Measurements from ENCODE around the gene CDC27. TPM values are rescaled to one million over a fixed set of nuclear protein-coding genes. Genes with fewer than 3 reads are reported as not detected.
"Not testable (repeated sequence)": the region's sequence is repeated elsewhere in the genome, so short reads cannot be mapped to it uniquely, and the experiment has no call there.

Gene CDC27
- polyA plus RNA-seq, 1 experiment, result 65.3 TPM

DNA sequence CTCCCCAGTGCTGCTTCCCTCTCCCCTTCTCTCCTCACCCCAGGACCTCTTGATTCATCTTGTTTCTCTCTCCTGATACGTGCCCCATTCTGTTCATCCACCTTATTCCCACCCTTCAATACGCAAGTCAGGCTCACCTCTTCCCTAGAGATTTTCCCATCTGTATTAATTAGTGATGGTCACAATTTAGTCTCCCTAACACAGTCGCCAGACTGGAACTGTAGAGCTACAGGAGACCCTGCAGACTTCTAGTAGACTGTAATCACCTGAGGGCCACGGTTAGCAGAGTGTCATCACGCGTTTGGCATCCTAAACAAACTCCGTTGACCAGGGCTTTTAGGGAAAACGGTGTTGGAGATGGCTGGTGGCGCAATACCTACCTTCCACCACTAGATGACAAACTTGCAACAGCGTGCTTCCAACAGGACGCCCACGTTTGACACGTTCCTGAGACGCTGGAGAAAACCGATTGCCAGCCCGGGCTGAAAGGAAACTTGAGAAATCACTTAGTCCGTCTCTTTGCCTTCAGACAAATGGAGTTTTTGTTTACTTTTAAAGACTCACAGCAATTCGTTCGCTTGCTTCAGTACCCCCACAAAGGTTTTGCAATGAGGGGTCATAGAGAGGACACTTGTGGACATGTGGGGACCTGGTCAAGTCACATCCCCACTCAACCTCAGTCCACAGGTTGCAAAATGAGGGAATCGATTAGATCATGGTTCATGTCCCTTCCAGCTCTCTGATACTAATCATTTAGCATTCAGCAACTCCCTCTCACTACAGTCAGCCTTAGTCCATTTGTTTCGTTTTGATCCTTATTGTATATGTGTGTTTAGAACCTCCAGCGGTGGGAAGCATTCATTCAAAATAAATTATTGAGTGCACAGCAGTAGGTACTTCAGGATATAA is 40.7 kb upstream of the CDC27 start:
- peak; percentile 64 for DNase-seq (ENCODE audit: low read depth)
- TF ChIP-seq, protein P1, sequence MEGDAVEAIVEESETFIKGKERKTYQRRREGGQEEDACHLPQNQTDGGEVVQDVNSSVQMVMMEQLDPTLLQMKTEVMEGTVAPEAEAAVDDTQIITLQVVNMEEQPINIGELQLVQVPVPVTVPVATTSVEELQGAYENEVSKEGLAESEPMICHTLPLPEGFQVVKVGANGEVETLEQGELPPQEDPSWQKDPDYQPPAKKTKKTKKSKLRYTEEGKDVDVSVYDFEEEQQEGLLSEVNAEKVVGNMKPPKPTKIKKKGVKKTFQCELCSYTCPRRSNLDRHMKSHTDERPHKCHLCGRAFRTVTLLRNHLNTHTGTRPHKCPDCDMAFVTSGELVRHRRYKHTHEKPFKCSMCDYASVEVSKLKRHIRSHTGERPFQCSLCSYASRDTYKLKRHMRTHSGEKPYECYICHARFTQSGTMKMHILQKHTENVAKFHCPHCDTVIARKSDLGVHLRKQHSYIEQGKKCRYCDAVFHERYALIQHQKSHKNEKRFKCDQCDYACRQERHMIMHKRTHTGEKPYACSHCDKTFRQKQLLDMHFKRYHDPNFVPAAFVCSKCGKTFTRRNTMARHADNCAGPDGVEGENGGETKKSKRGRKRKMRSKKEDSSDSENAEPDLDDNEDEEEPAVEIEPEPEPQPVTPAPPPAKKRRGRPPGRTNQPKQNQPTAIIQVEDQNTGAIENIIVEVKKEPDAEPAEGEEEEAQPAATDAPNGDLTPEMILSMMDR (IDR thresholded peaks at IDR 0.05; ENCODE audit: insufficient read depth, low read depth, low read length), result peak; percentile 99
- POLR2A ChIA-PET, result interaction anchor here (0.5 kb wide), 1 partner anchor 281 kb away, joined by 15 read pairs; no protein-coding TSS in a partner anchor
- H3K4me3 ChIP-seq (ENCODE audit: low read depth, low read length), result no peak overlapping the region
- no peaks in the 10 kb centered on the region for H3K36me3 ChIP-seq (ENCODE audit: control insufficient read depth, insufficient read depth, low read length)
- H3K27me3 ChIP-seq (ENCODE audit: control insufficient read depth, insufficient read depth, low read length), result no peaks in the 10 kb centered on the region
- CTCF ChIA-PET, result interaction anchor here (0.6 to 2.2 kb wide), 33 partner anchors 8 to 386 kb away, joined by 3 to 26 read pairs (median 4); no protein-coding TSS in a partner anchor

DNA sequence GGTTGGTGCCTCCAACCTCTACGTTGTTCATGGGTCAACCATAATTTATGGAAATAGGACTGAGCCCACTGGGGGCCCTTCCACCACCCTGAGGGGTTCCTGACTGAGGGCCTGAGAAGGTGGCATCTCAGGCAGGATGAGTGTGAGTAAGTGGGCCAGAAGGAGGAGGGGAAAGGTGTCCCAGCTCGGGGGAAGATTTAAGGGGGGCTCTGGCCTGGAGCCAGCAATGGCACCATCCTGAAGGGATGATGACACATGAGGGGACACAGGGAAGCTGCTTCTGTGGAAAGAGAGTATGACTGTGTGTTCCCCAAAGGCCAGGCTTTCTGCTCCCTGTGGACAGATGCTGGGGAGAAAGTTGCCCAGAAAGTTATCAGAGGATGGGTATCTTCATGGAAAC is 38.8 kb upstream of the CDC27 start:
- ChIA-PET CTCF (interaction anchor here (0.6 to 1.8 kb wide), 2 partner anchors 16 to 388 kb away, joined by 3 to 11 read pairs; no protein-coding TSS in a partner anchor), POLR2A (no interaction called here)
- no peak overlapping the region for H3K4me3 ChIP-seq (ENCODE audit: low read depth, low read length)
- H3K27me3 ChIP-seq (ENCODE audit: control insufficient read depth, insufficient read depth, low read length), result no peaks in the 10 kb centered on the region
- TF ChIP-seq, protein P1 (IDR thresholded peaks at IDR 0.05; ENCODE audit: insufficient read depth, low read depth, low read length), result no peak
- H3K36me3 ChIP-seq (ENCODE audit: control insufficient read depth, insufficient read depth, low read length), result no peaks in the 10 kb centered on the region
- DNase-seq (ENCODE audit: low read depth), result no peak

DNA sequence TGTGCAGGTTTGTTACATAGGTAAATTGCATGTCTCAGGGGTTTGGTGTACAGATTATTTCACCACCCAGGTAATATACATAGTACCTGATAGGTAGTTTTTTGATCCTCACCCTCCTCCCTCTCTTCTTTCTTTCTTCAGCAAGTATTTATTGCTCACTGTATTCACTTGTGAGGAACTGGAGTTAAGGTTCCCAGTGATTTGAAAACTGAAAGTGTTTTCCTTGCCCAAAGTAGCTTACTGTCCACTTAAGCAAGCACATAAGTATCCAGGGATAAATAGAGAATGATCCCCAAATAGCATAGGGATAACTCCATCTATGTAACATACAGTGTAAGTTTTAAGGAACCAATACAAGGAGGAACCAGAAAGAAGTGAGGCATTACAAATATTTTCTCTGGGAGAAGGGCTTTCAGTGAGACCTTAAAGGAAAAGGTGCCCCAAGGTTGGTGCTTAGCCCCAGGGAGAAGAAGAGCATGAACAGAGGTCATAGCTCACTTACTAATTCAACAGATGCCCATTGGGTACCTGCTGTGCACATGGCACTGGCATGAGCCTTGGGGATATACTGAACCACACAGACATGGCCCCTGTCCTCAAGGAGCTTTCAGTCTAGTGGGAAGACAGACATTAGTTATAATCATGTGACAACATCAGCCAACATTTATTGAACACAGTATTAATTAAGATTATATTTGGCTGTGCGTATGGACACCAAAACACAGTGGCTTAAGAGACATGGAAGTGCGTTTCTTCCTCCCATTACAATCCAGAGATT is 37.0 kb upstream of the CDC27 start:
- CTCF ChIA-PET, result interaction anchor here (0.7 to 1.5 kb wide), 2 partner anchors 16 to 91 kb away, joined by 3 read pairs; no protein-coding TSS in a partner anchor
- POLR2A ChIA-PET, result no interaction called here
- no peak for DNase-seq (ENCODE audit: low read depth)
- no peak overlapping the region for H3K4me3 ChIP-seq (ENCODE audit: low read depth, low read length)
- TF ChIP-seq, protein P1 (IDR thresholded peaks at IDR 0.05; ENCODE audit: insufficient read depth, low read depth, low read length), result no peak
- no peaks in the 10 kb centered on the region for H3K36me3 ChIP-seq (ENCODE audit: control insufficient read depth, insufficient read depth, low read length)
- no peaks in the 10 kb centered on the region for H3K27me3 ChIP-seq (ENCODE audit: control insufficient read depth, insufficient read depth, low read length)

DNA sequence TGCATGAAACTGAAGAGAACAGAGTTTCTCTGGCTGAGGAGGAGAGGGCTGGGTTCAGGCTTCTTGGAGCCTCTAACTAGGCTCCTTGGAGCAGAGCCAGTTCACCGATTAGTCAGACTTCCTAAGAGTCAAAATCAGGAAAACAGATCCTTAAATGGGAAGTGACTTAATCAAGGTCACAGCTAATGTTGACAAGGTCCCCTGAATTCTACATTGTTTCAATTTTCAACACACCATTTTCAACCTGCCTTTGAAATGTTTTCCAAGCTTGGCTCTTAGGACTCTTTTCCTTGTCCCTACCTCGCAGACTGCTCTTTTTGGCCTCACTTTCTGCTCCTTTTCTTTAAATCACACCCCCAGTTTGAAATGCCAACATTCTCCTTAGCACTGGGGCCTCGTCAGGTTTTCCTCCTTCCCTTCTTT is 36.4 kb upstream of the CDC27 start:
- POLR2A ChIA-PET, result no interaction called here
- no peak overlapping the region for H3K4me3 ChIP-seq (ENCODE audit: low read depth, low read length)
- H3K27me3 ChIP-seq (ENCODE audit: control insufficient read depth, insufficient read depth, low read length), result no peaks in the 10 kb centered on the region
- TF ChIP-seq, protein P1 (IDR thresholded peaks at IDR 0.05; ENCODE audit: insufficient read depth, low read depth, low read length), result no peak
- DNase-seq (ENCODE audit: low read depth), result no peak
- H3K36me3 ChIP-seq (ENCODE audit: control insufficient read depth, insufficient read depth, low read length), result no peaks in the 10 kb centered on the region
- CTCF ChIA-PET, result interaction anchor here (0.8 to 1.5 kb wide), 2 partner anchors 90 to 91 kb away, joined by 3 read pairs; no protein-coding TSS in a partner anchor

DNA sequence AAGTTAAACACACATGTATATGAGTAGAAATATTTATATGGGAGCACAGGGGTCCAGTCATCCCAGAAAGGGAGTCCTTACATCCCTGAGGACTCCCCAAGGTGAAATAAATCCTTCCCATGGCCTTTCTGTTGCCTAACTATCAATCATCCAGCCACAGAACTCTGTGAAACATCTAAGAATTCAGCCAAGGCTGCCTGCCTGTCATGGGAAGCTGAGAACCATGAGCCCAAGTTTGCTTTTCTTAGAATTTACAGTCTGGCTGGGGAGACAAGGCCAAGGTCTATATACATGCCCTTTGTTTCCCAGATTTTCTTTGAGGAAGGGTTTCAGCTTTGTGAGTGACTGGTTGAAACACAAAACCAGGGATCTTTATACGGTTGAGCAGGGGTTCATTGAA is 35.9 kb upstream of the CDC27 start:
- CTCF ChIA-PET, result interaction anchor here (0.6 to 1.5 kb wide), 3 partner anchors 90 to 1330 kb away, joined by 3 read pairs; partner anchors contain the start of gene MAPT
- no peak for DNase-seq (ENCODE audit: low read depth)
- Histone ChIP-seq H3K4me3 (ENCODE audit: low read depth, low read length) (no peak overlapping the region), H3K36me3 (ENCODE audit: control insufficient read depth, insufficient read depth, low read length) (no peaks in the 10 kb centered on the region), H3K27me3 (ENCODE audit: control insufficient read depth, insufficient read depth, low read length) (no peaks in the 10 kb centered on the region)
- TF ChIP-seq, protein P1 (IDR thresholded peaks at IDR 0.05; ENCODE audit: insufficient read depth, low read depth, low read length), result no peak
- POLR2A ChIA-PET, result no interaction called here

DNA sequence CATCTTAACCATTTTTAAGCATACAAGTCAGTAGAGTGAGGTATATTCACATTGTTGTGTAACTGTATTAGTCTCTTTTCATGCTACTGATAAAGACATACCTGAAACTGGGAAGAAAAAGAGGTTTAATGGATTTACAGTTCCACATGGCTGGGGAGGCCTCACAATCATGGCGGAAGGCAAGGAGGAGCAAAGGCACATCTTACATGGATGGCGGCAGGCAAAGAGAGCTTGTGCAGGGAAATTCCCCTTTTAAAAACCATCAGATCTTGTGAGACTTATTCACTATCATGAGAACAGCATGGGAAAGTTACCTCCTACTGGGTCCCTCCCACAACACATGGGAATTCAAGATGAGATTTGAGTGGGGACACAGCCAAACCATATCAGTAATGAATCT is 35.0 kb upstream of the CDC27 start:
- CTCF ChIA-PET; H3K36me3 ChIP-seq (ENCODE audit: control insufficient read depth, insufficient read depth, low read length); H3K27me3 ChIP-seq (ENCODE audit: control insufficient read depth, insufficient read depth, low read length); H3K4me3 ChIP-seq (ENCODE audit: low read depth, low read length); POLR2A ChIA-PET; DNase-seq (ENCODE audit: low read depth): not testable (repeated sequence)

Data from BJ (cell line).